ENCODE measurements around the gene PIK3R6.
A peak's percentile ranks its signal among the peaks of the same experiment; 100 is the strongest.

Gene PIK3R6

GRCh38 chr17:8867361-8867981, at the start of gene PIK3R6:
TSS of gene PIK3R6 (minus strand) at chr17:8867674. CDS start at chr17:8849794, 17,880 bp downstream.
- DNase-seq (ENCODE audit: low read depth in 2 of 2) = no peak

- DNase-seq (ENCODE audit: low read depth in 2 of 2) = no peak
Observed at GRCh38 chr17:8916466-8916865, 49.0 kb upstream of the PIK3R6 start.

- no peak for DNase-seq (ENCODE audit: low read depth in 2 of 2)
Observed at GRCh38 chr17:8914554-8914953, 47.1 kb upstream of the PIK3R6 start.

GRCh38 chr17:8913879-8914278, 46.4 kb upstream of the PIK3R6 start:
- DNase-seq (ENCODE audit: low read depth in 2 of 2) = no peak

GRCh38 chr17:8913091-8913490, 45.6 kb upstream of the PIK3R6 start:
- DNase-seq (ENCODE audit: low read depth in 2 of 2) = no peak

- DNase-seq (ENCODE audit: low read depth in 2 of 2) = no peak
Observed at GRCh38 chr17:8912084-8912981, 44.9 kb upstream of the PIK3R6 start.

GRCh38 chr17:8910969-8911604, 43.6 kb upstream of the PIK3R6 start:
- no peak for DNase-seq (ENCODE audit: low read depth in 2 of 2)

GRCh38 chr17:8909586-8910270, 42.3 kb upstream of the PIK3R6 start:
- DNase-seq (ENCODE audit: low read depth in 2 of 2) = no peak

- DNase-seq (ENCODE audit: low read depth in 2 of 2) = no peak
Observed at GRCh38 chr17:8905331-8905730, 37.9 kb upstream of the PIK3R6 start.

- DNase-seq (ENCODE audit: low read depth in 2 of 2) = no peak
Observed at GRCh38 chr17:8904686-8905085, 37.2 kb upstream of the PIK3R6 start.

- no peak for DNase-seq (ENCODE audit: low read depth in 2 of 2)
Observed at GRCh38 chr17:8904201-8904600, 36.7 kb upstream of the PIK3R6 start.

- no peak for DNase-seq (ENCODE audit: low read depth in 2 of 2)
Observed at GRCh38 chr17:8900626-8901585, 33.4 kb upstream of the PIK3R6 start.

- DNase-seq (ENCODE audit: low read depth in 2 of 2) = no peak
Observed at GRCh38 chr17:8900207-8900606, 32.7 kb upstream of the PIK3R6 start.

- no peak for DNase-seq (ENCODE audit: low read depth in 2 of 2)
Observed at GRCh38 chr17:8898636-8899035, 31.2 kb upstream of the PIK3R6 start.

GRCh38 chr17:8898126-8898525, 30.7 kb upstream of the PIK3R6 start:
- no peak for DNase-seq (ENCODE audit: low read depth in 2 of 2)

GRCh38 chr17:8896641-8897635, 29.5 kb upstream of the PIK3R6 start:
- no peak for DNase-seq (ENCODE audit: low read depth in 2 of 2)

- DNase-seq (ENCODE audit: low read depth in 2 of 2) = no peak
Observed at GRCh38 chr17:8896087-8896486, 28.6 kb upstream of the PIK3R6 start.

GRCh38 chr17:8894673-8895578, 27.5 kb upstream of the PIK3R6 start:
- peak in 1 of 2 experiments; percentile 29 for DNase-seq (ENCODE audit: low read depth in 2 of 2)
